H1 (cell line): Measurements from ENCODE around the gene TUT7. TPM values are rescaled to one million over a fixed set of nuclear protein-coding genes. Genes with fewer than 3 reads are reported as not detected.

Experiments used
- CTCF ChIA-PET: fragments of 300-600 bp; sonication (Branson Sonifier 250); formaldehyde crosslinking; loops from one replicate; lab custom pipeline; 2021; ENCODE audit not compliant: partially characterized antibody; lab: Charles Lee
- POLR2A ChIA-PET: fragments of 300-600 bp; sonication (Branson Sonifier 250); formaldehyde crosslinking; loops from one replicate; lab custom pipeline; 2021; ENCODE audit warnings: inconsistent platforms; ENCODE audit not compliant: partially characterized antibody; lab: Charles Lee
- DNase-seq, 2 experiments: peaks; one replicate each; pipeline versions ENCODE4 v3.0.0 to v3.0.0-alpha.2; 2010 to 2022; ENCODE audit warnings: low spot score in 2 of 2, low read depth in 1 of 2, mixed read lengths in 1 of 2
- FAIRE-seq: peaks from 2 replicates; lab custom pipeline; 2011; peaks lifted over from hg19 to GRCh38; lab: Jason Lieb, UNC
- H2AFZ ChIP-seq: 2 replicates; pipeline ENCODE4 v1.8.1; 2012; ENCODE audit warnings: low read length, inconsistent platforms
- H2AK5ac ChIP-seq: 2 replicates; pipeline ENCODE4 v1.6.1; 2013; ENCODE audit warnings: low read depth, low read length
- H2BK120ac ChIP-seq: replicated peaks from 2 replicates; pipeline ENCODE3; 2013; ENCODE audit warnings: low read depth, low read length, inconsistent platforms
- H2BK12ac ChIP-seq: 2 replicates; pipeline ENCODE4 v1.6.1; 2013; ENCODE audit warnings: low read depth, low read length
- H2BK15ac ChIP-seq: 2 replicates; pipeline ENCODE4 v1.6.1; 2013; ENCODE audit warnings: low read length
- H2BK20ac ChIP-seq: 2 replicates; pipeline ENCODE4 v1.6.1; 2013; ENCODE audit warnings: low read length
- H2BK5ac ChIP-seq: 2 replicates; pipeline ENCODE4 v1.6.1; 2013; ENCODE audit warnings: low read depth, low read length
- H3K14ac ChIP-seq: 2 replicates; pipeline ENCODE4 v1.6.1; 2013; ENCODE audit warnings: inconsistent platforms; ENCODE audit not compliant: insufficient read length
- H3K18ac ChIP-seq: 2 replicates; pipeline ENCODE4 v1.6.1; 2013; ENCODE audit warnings: low read length; ENCODE audit errors: extremely low read depth
- H3K23ac ChIP-seq: 2 replicates; pipeline ENCODE4 v1.6.1; 2013; ENCODE audit warnings: inconsistent platforms; ENCODE audit not compliant: insufficient read length
- H3K23me2 ChIP-seq: 2 replicates; pipeline ENCODE4 v1.6.1; 2013; ENCODE audit warnings: low read depth, low read length
- H3K27ac ChIP-seq: 2 replicates; pipeline ENCODE4 v1.6.1; 2011; ENCODE audit warnings: low read depth, low read length, inconsistent platforms
- H3K27me3 ChIP-seq, 4 experiments: replicated peaks in 1 of 4; 1 replicate in 1 of 4; 2 replicates in 3 of 4; pipeline versions ENCODE4 v1.6.1 to v1.8.1; 2011 to 2013; ENCODE audit warnings: low read length in 3 of 4, mild to moderate bottlenecking in 3 of 4, inconsistent platforms in 2 of 4, mixed read lengths in 2 of 4, moderate library complexity in 1 of 4; ENCODE audit not compliant: control insufficient read depth in 3 of 4, insufficient read depth in 3 of 4; ENCODE audit errors: extremely low read depth in 1 of 4
- H3K36me3 ChIP-seq, 4 experiments: 2 replicates each; pipeline versions ENCODE4 v1.6.1 to v1.8.1; 2011 to 2013; ENCODE audit warnings: mild to moderate bottlenecking in 4 of 4, low read length in 3 of 4, moderate library complexity in 2 of 4, control low read depth in 1 of 4, inconsistent platforms in 1 of 4; ENCODE audit not compliant: insufficient read depth in 4 of 4, control insufficient read depth in 2 of 4
- H3K4ac ChIP-seq: replicated peaks from 2 replicates; pipeline ENCODE3; 2013; ENCODE audit warnings: low read length, low read depth, mixed read lengths, inconsistent platforms; ENCODE audit not compliant: insufficient read length
- H3K4me1 ChIP-seq, 4 experiments: replicated peaks in 1 of 4; 1 replicate in 1 of 4; 2 replicates in 3 of 4; pipeline versions ENCODE4 v1.6.1 to v1.8.1; 2011 to 2013; ENCODE audit warnings: low read length in 3 of 4, inconsistent platforms in 2 of 4, mixed read lengths in 1 of 4; ENCODE audit not compliant: insufficient read depth in 4 of 4, control insufficient read depth in 3 of 4
- H3K4me2 ChIP-seq, 2 experiments: 2 replicates each; pipeline versions ENCODE4 v1.6.1 to v1.8.1; 2011 to 2013; ENCODE audit warnings: low read depth in 2 of 2, low read length in 2 of 2, control low read depth in 1 of 2, inconsistent platforms in 1 of 2, mild to moderate bottlenecking in 1 of 2; ENCODE audit not compliant: insufficient read depth in 1 of 2
- H3K4me3 ChIP-seq, 4 experiments: fragments of 200-600, 300-600 bp in 1 of 4; sonication (generic), shearing (Covaris generic), sonication (Bioruptor Twin) in 1 of 4; 2 replicates each; pipeline versions ENCODE4 v1.5.1 to v1.8.1; 2011 to 2016; ENCODE audit warnings: low read length in 4 of 4, low read depth in 3 of 4, control low read depth in 2 of 4, inconsistent platforms in 2 of 4, mild to moderate bottlenecking in 2 of 4, mixed read lengths in 1 of 4, moderate library complexity in 1 of 4; ENCODE audit not compliant: insufficient read depth in 2 of 4; ENCODE audit errors: extremely low read depth in 1 of 4
- H3K56ac ChIP-seq: replicated peaks from 2 replicates; pipeline ENCODE3; 2013; ENCODE audit warnings: low read depth, mild to moderate bottlenecking, mixed read lengths, low read length, inconsistent platforms; ENCODE audit not compliant: insufficient read length
- H3K79me1 ChIP-seq: 2 replicates; pipeline ENCODE4 v1.6.1; 2013; ENCODE audit warnings: low read depth, low read length, control low read depth
- H3K79me2 ChIP-seq, 2 experiments: 2 replicates each; pipeline versions ENCODE4 v1.6.1 to v1.8.1; 2012 to 2013; ENCODE audit warnings: low read length in 2 of 2, mild to moderate bottlenecking in 2 of 2, inconsistent platforms in 1 of 2; ENCODE audit not compliant: insufficient read depth in 2 of 2, control insufficient read depth in 1 of 2
- H3K9ac ChIP-seq, 4 experiments: replicated peaks in 1 of 4; 1 replicate in 1 of 4; 2 replicates in 3 of 4; pipeline versions ENCODE4 v1.6.1 to v1.8.1; 2011 to 2013; ENCODE audit warnings: low read depth in 3 of 4, low read length in 3 of 4, control low read depth in 2 of 4, mild to moderate bottlenecking in 2 of 4, moderate library complexity in 2 of 4, inconsistent platforms in 1 of 4; ENCODE audit errors: extremely low read depth in 1 of 4
- H3K9me3 ChIP-seq, 2 experiments: 2 replicates each; pipeline versions ENCODE4 v1.6.1 to v1.8.1; 2012 to 2013; ENCODE audit warnings: mild to moderate bottlenecking in 2 of 2, moderate library complexity in 2 of 2, control low read depth in 1 of 2, inconsistent platforms in 1 of 2, low read depth in 1 of 2, low read length in 1 of 2, mixed read lengths in 1 of 2; ENCODE audit not compliant: insufficient read depth in 2 of 2
- H4K20me1 ChIP-seq, 2 experiments: replicated peaks in 1 of 2; 2 replicates each; pipeline versions ENCODE3 to v1.8.1; 2011 to 2013; ENCODE audit warnings: inconsistent platforms in 2 of 2, low read length in 2 of 2, mild to moderate bottlenecking in 1 of 2; ENCODE audit not compliant: insufficient read depth in 2 of 2, control insufficient read depth in 1 of 2
- H4K5ac ChIP-seq: 2 replicates; pipeline ENCODE4 v1.6.1; 2013; ENCODE audit warnings: low read length, low read depth, mixed read lengths, inconsistent platforms; ENCODE audit not compliant: insufficient read length
- H4K8ac ChIP-seq: 2 replicates; pipeline ENCODE4 v1.8.0; 2013; ENCODE audit warnings: mild to moderate bottlenecking, moderate library complexity, low read length, inconsistent platforms; ENCODE audit not compliant: insufficient read depth; ENCODE audit errors: extremely low read depth
- H4K91ac ChIP-seq: replicated peaks from 2 replicates; pipeline ENCODE3; 2013; ENCODE audit warnings: low read length, mixed read lengths, inconsistent platforms; ENCODE audit not compliant: insufficient read length
- CEBPB ChIP-seq: IDR thresholded peaks from 2 replicates; pipeline ENCODE4 v1.6.1; 2012; ENCODE audit warnings: low read depth, low read length
- CREB1 ChIP-seq: IDR thresholded peaks from 2 replicates; pipeline ENCODE4 v1.6.1; 2012; ENCODE audit warnings: inconsistent platforms
- CTCF ChIP-seq, 3 experiments: IDR thresholded peaks; 1 replicate in 2 of 3; 2 replicates in 1 of 3; pipeline versions ENCODE4 v1.5.1 to v1.6.1; 2011; ENCODE audit warnings: low read length in 3 of 3, mild to moderate bottlenecking in 3 of 3, inconsistent platforms in 2 of 3, low read depth in 1 of 3, moderate library complexity in 1 of 3; ENCODE audit not compliant: insufficient read depth in 1 of 3; ENCODE audit errors: control extremely low read depth in 1 of 3
- E2F6 ChIP-seq: IDR thresholded peaks from 2 replicates; pipeline ENCODE4 v1.6.1; 2012; ENCODE audit warnings: inconsistent platforms
- JUN ChIP-seq: IDR thresholded peaks from 2 replicates; pipeline ENCODE4 v1.6.1; 2011; ENCODE audit warnings: low read depth, mild to moderate bottlenecking, improper control_type of control experiment, low read length
- KDM4A ChIP-seq: IDR thresholded peaks from one replicate; pipeline ENCODE4 v1.7.1; 2012; ENCODE audit warnings: low read depth, mild to moderate bottlenecking, moderate library complexity, low read length, inconsistent platforms; ENCODE audit not compliant: severe bottlenecking
- MAFK ChIP-seq: IDR thresholded peaks from 2 replicates; pipeline ENCODE4 v1.6.1; 2012; ENCODE audit warnings: low read depth, mild to moderate bottlenecking, improper control_type of control experiment, low read length
- NANOG ChIP-seq: IDR thresholded peaks from 2 replicates; pipeline ENCODE4 v1.6.1; 2011; ENCODE audit warnings: low read length, low read depth, mild to moderate bottlenecking, inconsistent platforms; ENCODE audit not compliant: insufficient read depth, poor library complexity, severe bottlenecking
- SIX5 ChIP-seq: IDR thresholded peaks from 2 replicates; pipeline ENCODE4 v1.6.1; 2011; ENCODE audit warnings: mild to moderate bottlenecking, low read depth, low read length
- SRF ChIP-seq: IDR thresholded peaks from 2 replicates; pipeline ENCODE4 v1.6.1; 2011; ENCODE audit warnings: mild to moderate bottlenecking, low read depth, low read length, moderate library complexity
- TAF1 ChIP-seq: IDR thresholded peaks from 2 replicates; pipeline ENCODE4 v1.6.1; 2011; ENCODE audit warnings: mild to moderate bottlenecking, low read depth, low read length
- TCF12 ChIP-seq: IDR thresholded peaks from 2 replicates; pipeline ENCODE4 v1.6.1; 2011; ENCODE audit warnings: low read depth, mild to moderate bottlenecking, low read length
- WGBS, 2 experiments: shearing (Covaris generic) in 1 of 2; methylation state at CpG; one replicate each; pipeline versions ENCODE4 v1.1.6 to v1.1.7; 2013 to 2015; ENCODE audit warnings: low lambda C conversion rate in 2 of 2, mixed read lengths in 2 of 2, inconsistent platforms in 1 of 2, low coverage in 1 of 2, missing lambda C conversion rate in 1 of 2; ENCODE audit not compliant: insufficient replicate concordance in 2 of 2, insufficient coverage in 1 of 2, insufficient read length in 1 of 2; ENCODE audit errors: extremely low coverage in 1 of 2, missing lambda C conversion rate in 1 of 2; 5-methylcytosine and 5-hydroxymethylcytosine counted together
- polyA plus RNA-seq, 7 experiments: library from polyadenylated mRNA; depleted of rRNA in 3 of 7; stranded (reverse) in 5 of 7; unstranded in 2 of 7; fragments of >200 nt in 5 of 7; fragments of 200-250 nt in 2 of 7; gene quantifications; 1 replicate in 5 of 7; 2 replicates in 1 of 7; 4 replicates in 1 of 7; pipeline versions ENCODE4 v1.2.1 to v1.2.3, GENCODE V29; 2011 to 2013; ENCODE audit warnings: missing spikeins in 2 of 7, mixed read lengths in 2 of 7
- total RNA-seq: library from RNA; stranded (reverse); fragmentation: NEBNext Ultra II Directional; extraction: Animal tissue kit (Norgen Biotek cat#: 25700); gene quantifications from 2 replicates; pipeline ENCODE4 v1.2.1, GENCODE V29; 2021

Gene TUT7
- total and polyA plus RNA-seq, 2 of the 8 experiments (the other 6 are each of a cell fraction or from before 2014, with no cell fraction given), result 4.8 to 19.3 TPM

GRCh38 chr9:86300701-86301100 lies 53.5 kb downstream of the TUT7 start:
- H3K56ac ChIP-seq, result no peak overlapping the region
- no peak overlapping the region for H2BK15ac ChIP-seq
- no peak for DNase-seq
- H3K27ac ChIP-seq, result no peak overlapping the region
- no peaks in the 10 kb centered on the region for H3K79me2 ChIP-seq
- H4K91ac ChIP-seq, result no peak overlapping the region
- H2BK120ac ChIP-seq, result no peak overlapping the region
- no peak overlapping the region for H4K5ac ChIP-seq
- no peak for FAIRE-seq
- H3K23me2 ChIP-seq, result no peaks in the 10 kb centered on the region
- no peak overlapping the region for H2AK5ac ChIP-seq
- no peak overlapping the region for H3K18ac ChIP-seq
- no peaks in the 10 kb centered on the region for H3K79me1 ChIP-seq
- ChIA-PET CTCF (no interaction called here), POLR2A (no interaction called here)
- H4K8ac ChIP-seq, result no peak overlapping the region
- H3K14ac ChIP-seq, result no peak overlapping the region
- no peak overlapping the region for H2AFZ ChIP-seq
- H3K9me3 ChIP-seq, result no peaks in the 10 kb centered on the region
- peaks cover 0 to 12% (median 8%) of the 10 kb centered on the region in 4 experiments; a peak in 3 of 7 replicates for H3K4me1 ChIP-seq
- no peaks in the 10 kb centered on the region for H3K27me3 ChIP-seq
- no peak overlapping the region for H3K4ac ChIP-seq
- no peak overlapping the region for H3K4me3 ChIP-seq
- H4K20me1 ChIP-seq, result no peaks in the 10 kb centered on the region
- no peak overlapping the region for H2BK5ac ChIP-seq
- WGBS, 2 experiments, result 98% methylated on average over 2 of the region's 2 CpGs; no CpG with 5 or more reads in 1 of the 2 experiments
- H2BK20ac ChIP-seq, result no peak overlapping the region
- no peak overlapping the region for H3K9ac ChIP-seq
- H2BK12ac ChIP-seq, result no peak overlapping the region
- peaks cover 5 to 60% (median 31%) of the 10 kb centered on the region in 4 experiments; a peak in 7 of 8 replicates for H3K36me3 ChIP-seq
- no peak overlapping the region for H3K4me2 ChIP-seq
- no peak overlapping the region for H3K23ac ChIP-seq
- TF ChIP-seq NANOG, result no peak
- no peak for TF ChIP-seq TAF1
- TF ChIP-seq CTCF (IDR thresholded peaks at IDR 0.05; ENCODE audit: control extremely low read depth in 1 of 3, insufficient read depth in 1 of 3, low read depth in 1 of 3, low read length in 3 of 3), result no peak
- no peak for TF ChIP-seq E2F6
- no peak for TF ChIP-seq CREB1
- TF ChIP-seq MAFK, result no peak
- TF ChIP-seq KDM4A, result no peak
- TF ChIP-seq JUN, result no peak
- TF ChIP-seq SRF, result no peak
- no peak for TF ChIP-seq SIX5
- TF ChIP-seq CEBPB, result no peak
- no peak for TF ChIP-seq TCF12
